HG03469 (cell line): ENCODE measurements around the gene ZNF784.
"Not testable (repeated sequence)": the region's sequence is repeated elsewhere in the genome, so short reads cannot be mapped to it uniquely, and the experiment has no call there.

Experiments used
- ATAC-seq: cut with Tn5 transposase; IDR thresholded peaks from one replicate; pipeline ENCODE4 v1.9.1; 2021; ENCODE audit warnings: mild to moderate bottlenecking, moderate library complexity, moderate number of reproducible peaks; ENCODE audit not compliant: unreplicated experiment

The ZNF784 gene

DNA sequence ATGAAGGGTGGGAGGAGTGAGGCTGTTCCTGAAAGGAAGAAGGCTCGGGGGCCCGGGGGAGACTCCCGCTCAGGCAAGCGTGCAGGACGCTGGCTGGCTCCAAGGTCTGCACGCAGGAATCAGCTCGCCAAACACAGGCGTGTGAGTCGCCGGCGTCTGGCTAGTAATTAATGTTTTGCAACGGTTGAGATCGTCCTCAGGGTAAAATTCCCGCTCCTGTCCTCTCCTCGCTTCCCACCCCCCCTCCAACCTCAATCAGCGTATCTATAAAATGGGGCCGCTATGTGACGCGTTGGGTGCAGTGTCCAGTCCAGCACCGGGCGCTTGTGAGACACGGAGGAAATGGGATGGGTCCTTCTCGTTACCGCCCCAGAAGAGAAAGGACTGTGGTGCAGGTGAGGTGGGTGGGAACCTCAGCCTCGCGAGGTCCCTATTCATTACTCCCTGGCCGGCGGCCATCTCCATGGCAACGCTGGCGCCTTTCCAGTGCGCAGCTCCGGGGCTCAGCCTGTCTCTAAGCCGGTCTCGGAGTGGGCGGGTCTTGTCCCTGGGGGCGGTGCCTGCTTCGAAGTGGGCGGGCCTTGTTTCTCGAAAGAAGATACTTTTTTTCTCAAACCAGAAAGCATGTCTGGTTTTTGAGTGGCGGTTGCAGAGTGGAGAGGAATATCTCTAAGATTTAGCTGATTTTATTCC, 37.2 kb downstream of the ZNF784 start:
- peak; percentile 92 for ATAC-seq

DNA sequence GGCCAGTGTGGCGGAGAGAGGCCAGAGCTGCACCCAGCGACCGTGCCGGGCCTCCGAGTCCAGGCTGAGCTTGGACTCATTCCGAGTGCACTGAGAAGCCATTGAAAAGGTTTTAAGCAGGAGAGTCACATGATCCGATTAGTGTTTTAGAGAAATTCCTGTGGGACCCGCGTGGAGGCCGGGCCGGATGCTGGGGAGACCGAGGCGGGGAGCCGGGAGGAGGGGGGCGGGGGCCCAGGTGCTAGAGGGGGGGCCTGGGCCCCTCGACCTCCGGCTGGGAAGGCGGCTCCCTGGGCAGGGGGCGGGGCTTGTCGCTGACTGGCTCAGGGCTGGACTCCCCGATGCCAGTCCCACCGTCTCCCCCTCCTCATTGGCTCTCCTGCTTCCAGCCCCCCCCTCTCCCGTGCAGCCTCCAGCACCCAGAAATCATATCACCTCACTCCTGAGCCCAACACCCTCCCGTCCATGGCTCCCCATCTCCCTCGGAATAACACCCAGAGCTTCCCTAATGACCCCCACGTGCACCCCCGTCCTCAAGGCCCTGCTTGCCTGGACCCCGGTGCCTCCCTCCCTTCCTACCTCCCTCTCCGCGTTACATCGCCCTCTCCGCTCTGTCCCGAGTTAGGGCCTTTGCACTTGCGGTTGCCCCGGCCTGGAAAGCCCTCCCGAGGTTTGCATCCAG, 38.6 kb downstream of the ZNF784 start:
- ATAC-seq, result no peak

DNA sequence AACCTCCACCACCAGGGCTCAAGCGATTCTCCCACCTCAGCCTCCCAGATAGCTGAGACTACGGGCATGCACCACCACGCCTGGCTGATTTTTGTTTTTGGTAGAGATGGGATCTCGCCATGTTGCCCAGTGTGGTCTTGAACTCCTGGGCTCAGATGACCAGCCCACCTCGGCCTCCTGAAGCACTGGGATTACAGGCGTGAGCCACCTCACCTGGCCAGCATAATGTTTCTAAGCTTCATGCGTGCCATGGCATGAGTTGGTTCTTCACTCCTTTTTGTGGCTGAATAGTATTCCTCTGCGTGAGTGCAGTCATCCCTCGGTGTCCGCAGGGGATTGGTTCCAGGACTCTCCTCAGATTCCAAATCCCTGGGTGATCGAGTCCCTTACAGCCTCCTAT, 39.5 kb downstream of the ZNF784 start:
- ATAC-seq, result no peak

DNA sequence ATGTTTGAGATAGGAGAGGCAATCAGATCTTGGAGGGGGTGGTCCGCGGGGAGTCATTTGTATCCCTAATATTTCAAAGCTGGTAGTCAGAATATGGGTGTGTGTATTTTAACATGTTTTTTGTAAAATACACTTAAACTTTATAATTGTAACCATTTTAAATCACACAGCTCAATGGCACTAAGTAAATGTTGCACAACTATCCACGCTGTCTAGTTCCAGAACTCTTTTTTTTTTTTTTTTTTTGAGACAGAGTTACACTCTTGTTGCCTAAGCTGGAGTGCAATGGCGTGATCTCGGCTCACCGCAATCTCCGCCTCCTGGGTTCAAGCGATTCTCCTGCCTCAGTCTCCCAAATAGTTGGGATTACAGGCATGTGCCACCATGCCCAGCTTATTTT, 40.5 kb downstream of the ZNF784 start:
- not testable (repeated sequence) for ATAC-seq

DNA sequence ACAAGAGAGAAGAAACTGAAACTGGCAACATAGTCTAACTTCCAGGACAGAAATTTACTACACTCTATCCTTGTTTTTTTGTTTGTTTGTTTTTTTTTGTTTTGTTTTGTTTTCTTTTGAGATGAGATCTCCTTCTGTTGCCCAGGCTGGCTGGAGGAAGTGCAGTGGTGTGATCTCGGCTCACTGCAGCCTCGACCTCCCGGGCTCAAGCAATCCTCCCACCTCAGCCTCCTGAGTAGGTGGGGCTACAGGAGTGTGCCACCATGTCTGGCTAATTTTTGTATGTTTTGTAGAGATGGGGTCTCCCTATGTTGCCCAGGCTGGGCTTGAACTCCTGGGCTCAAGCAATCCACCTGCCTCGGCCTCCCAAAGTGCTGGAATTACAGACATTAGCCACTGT, 42.1 kb downstream of the ZNF784 start:
- not testable (repeated sequence) for ATAC-seq

DNA sequence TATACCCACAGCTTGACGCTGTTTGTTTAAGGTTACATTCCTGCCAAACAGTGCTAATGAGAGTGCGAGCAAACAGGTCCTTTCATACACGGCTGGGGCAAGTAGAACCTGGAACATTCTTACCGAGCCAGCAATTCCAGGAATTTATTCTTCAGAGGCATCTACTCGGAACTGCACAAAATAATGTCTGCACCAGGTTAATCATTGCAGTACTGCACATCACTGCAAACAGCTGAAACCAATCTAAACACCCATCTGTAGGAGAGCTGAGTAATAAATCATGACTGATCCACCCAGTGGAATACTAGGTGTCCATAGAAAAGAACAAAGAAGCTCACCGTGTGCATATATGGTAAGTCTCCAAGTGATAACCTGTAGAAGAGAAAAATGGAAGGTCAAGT, 42.5 kb downstream of the ZNF784 start:
- ATAC-seq, result no peak

DNA sequence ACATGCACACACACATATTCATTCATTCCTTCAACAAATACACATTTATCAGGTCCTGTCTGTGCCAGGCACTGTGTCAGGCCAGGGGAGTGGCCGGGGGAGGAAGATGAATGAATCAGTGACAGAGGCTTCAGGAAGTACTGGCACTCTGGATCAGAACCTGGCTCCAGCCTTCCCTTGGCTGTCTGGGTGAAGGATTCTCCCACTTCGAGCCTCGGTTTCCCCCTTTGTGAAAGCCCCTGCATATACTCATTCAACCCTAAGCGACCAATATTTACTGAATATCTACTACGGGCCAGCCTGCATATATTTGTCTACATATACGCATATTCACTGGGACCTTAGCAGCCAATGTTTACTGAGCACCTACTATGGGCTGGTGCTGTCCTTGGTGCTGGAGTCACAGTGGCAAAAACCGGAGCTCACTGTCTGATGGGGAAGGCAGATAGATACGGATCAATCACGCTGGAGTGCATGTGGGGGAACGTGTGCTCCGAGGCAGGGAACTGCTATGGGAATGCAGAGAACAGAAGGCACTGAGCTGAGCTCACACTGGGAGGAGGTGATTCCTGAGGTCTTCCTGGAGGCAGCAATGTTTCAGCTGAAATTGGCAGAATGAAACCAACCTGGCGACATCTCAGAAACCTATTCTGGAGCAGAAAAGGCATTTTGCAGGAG, 43.1 kb downstream of the ZNF784 start:
- no peak for ATAC-seq

DNA sequence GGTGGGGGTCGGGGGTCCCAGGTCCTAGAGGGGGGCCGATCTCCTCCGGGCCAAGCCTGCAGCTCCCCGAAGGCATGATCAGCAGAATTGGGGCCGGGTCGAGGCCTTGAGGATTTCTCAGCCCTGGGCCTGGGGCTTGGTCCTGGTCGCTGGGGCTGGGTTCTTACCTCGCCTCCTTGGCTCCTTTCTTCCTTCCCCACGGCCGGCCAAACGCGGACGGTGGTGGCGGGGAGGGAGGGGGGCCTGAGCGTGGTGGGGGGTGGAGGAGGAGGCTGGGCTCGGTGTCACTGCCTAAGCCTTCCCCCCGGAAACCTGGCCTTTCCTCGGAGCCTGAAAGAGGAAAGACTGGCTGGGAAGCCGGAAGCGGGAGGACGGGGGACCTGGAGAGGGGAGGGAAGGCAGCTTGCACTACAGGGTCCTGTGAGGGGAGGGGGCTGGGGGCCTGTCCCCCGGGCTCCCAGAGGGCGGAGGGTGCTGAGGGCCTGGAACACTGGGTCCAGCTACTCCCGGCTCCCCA, 43.7 kb downstream of the ZNF784 start, which contains the start of gene ZNF579:
ZNF579 (minus strand) TSS at position 221 of the 517 bp plus-strand sequence. CDS start 1,209 bp downstream, outside the sequence.
- no peak for ATAC-seq

DNA sequence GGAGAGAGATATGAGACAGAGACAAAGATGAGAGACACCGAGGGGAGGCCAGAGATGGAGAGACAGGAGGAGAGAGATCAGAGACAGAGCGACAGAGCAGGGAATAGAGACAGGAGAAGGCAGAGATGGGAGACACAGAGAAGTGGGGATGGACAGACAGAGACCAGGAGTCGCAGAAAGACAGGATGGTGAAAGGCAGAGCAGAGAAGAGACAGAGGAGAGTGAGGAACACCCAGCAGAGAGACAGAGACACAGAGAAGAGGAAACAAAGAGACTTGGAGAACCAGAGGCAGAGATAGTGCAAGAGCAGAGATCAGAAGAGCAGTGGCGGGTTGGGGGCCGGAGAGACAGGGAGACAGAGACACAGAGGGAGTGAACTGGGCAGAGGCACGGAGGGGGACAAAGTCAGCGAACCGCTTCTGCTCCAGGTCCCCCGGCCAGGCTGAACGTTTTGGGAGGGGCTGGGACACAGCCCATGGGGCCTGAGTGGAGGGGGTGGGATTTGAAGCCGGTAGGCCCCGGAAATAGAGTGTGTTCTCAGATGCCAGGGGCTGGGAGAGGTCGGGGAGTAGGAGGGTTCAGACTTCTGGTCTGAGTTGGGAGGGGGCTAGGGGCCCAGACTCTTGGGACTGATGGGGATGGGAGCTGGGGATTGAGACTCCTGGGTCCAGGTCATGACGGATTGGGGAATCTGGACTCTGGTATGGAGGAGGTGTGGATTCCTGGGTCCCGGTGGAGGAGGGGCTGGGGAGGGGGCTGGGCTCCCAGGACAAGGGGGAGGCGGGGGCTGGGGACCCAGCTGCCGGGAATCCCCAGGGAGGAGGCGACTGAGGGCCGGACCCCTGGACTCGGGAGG, 44.4 kb downstream of the ZNF784 start:
- ATAC-seq, result no peak

DNA sequence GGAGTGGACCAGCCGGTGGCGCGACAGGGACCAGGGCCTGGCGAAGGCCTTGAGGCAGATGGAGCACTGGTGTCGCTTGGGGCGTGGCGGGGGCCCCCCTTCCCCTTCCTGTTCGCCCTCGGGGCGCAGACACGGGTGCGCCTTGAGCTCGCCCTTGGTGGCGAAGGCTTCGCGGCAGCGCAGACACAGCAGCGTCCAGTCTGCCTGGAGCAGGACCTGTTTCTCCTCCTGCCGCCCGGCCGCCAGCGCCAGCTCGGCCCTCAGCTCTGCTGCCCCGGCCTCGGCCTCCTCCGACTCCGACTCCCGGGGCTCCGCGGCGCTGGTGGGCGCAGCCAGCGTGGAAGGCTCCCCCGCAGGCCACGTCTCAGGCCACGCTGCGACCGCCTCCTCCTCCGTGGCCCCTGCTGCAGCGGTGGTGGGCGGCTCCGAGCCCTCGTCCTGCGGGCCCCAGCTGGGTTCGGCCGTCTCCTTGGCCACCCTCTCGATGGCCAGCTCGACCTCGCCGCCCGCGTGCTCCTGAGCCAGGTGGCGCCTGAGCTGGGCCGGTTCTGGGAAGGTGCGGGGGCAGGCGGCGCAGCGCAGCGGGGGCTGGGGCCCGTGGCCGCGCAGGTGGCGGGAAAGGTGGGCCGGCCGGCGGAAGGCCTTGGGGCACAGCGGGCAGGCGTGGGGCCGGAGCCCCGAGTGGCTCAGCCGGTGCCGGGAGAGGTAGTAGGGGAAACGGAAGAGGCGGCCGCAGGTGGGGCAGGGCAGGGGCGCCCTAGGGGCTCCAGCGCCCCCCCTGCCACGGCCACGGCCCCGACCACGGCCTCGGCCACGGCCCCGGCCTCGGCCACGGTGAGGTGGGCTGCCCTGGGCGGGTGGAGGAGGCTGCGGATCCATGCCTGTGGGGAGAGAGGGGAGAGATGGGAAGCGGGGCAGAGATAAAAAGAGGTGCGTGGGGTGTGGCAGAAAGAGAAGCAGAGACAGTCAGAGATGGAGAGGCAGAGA, 45.3 kb downstream of the ZNF784 start:
- no peak for ATAC-seq

DNA sequence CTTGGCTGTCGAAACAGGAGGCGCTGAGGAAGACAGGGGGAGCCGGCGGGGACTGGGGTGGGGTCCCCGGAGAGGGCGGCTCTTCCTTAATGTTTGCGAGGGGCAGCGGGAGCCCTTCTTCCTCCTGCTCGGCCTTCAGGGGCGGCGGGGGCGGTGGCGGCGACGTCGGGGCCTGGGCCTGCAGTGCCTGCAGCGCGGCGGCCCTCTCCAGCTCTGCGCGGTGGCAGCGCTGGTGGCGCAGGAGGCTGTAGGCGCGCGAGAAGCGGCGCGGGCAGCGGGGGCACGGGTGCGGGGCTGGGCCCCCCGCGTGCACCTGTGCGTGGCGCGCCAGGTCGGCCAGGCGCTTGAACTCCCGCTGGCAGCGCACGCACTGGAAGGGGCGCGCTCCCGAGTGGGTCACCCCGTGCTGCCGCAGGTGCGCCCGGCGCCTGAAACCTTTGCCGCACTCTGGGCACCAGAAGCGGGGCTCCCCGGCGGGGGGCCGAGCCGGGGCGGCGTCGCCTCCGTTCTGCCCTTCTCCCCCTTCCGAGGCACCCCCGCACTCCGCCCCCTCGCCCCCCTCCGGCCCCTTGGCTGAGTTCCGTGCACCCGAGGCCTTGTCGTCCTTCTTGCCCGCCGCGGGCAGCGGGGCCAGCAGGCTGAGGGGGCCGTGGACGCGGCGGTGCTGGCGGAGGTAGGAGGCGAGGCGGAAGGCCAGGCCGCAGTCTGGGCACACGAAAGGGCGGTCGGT, 46.2 kb downstream of the ZNF784 start:
- no peak for ATAC-seq

DNA sequence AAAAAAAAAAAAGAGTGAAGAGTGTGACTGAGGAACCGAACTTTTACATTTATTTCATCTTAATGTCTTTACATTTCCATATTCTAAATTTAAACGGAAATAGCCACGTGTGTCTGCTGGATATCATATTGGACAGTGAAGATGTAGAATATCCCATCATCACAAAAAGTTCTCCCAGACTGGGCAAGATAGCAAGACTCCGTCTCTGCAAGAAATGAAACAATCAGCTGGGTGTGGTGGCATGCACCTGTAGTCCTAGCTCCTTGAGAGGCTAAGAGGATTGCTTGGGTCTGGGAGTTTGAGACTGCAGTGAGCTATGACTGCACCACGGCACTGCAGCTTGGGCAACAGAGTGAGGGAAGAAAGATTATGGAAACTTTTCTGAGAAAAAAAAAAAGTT, 47.6 kb downstream of the ZNF784 start:
- ATAC-seq, result no peak

DNA sequence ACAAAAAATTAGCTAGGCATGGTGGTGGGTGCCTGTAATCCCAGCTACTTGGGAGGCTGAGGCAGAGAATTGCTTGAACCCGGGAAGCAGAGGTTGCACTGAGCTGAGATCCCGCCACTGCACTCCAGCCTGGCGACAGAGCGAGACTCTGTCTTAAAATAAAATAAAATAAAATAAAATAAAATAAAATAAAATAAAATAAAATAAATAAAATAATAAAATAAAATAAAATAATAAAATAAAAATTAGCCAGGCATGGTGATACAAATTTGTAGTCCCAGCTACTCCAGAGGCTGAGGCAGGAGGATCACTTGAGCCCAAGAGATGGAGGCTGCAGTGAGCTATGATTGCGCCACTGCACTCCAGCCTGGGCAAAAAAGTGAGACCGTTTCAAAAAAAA, 50.4 kb downstream of the ZNF784 start:
- not testable (repeated sequence) for ATAC-seq
